GM10847 (cell line): ENCODE data around the gene CDC34.

Experiments used
- POLR2A ChIP-seq: IDR thresholded peaks from 2 replicates; pipeline ENCODE4 v1.6.1; 2011; ENCODE audit not compliant: insufficient read length; ENCODE audit errors: extremely low read depth

CDC34 gene

DNA sequence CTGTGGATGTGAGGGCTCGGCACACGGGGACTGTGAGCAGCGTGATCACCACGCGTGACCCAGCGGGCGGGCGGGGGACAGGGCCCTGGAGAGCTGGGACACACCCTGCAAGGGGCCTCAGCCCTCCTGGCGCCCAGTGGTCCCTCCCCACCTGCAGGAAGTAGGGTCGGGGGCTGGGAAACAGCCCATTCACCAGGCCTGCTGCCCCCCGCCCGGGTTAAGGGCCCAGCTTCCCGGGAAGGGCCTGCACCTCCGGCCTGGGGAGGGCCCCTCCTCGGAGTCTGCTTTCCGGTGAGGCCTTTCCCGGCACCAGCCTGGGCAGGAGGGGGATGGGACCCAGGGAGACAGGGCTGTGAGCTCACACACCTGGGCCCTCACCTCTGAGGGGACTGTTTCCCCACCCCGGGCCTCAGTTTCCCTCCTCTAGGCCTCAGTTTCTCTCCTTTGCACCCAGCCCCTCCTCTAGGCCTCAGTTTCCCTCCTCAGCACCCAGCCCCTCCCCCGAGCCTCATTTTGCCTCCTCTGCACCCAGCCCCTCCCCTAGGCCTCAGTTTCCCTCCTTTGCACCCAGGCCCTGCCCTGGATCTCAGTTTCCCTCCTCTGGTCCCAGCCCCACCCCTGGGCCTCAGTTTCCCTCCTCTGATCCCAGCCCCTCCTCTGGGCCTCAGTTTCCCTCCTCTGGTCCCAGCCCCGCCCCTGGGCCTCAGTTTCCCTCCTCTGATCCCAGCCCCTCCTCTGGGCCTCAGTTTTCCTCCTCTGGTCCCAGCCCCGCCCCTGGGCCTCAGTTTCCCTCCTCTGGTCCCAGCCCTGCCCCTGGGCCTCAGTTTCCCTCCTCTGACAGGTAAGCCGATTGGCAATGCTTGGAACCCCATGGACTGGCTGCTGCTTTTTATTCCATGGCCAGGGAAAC lies 37.1 kb upstream of the CDC34 start:
- TF ChIP-seq POLR2A = no peak

DNA sequence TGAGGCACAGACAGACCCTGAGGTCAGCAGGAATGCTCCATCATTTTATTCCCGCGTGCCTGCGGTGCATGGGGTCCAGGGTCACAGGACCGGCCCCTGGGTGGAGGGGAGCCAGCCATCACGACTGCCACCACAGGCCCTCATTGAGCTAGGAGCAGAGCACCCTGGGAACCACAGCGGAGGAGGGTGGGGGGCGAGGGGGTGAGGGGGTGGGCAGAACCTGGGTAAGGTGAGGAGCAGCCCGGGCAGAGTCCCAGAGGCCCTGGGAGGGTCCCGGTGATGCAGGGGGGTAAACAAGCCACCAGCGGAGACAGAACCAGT lies 36.5 kb upstream of the CDC34 start:
- TF ChIP-seq POLR2A = no peak

DNA sequence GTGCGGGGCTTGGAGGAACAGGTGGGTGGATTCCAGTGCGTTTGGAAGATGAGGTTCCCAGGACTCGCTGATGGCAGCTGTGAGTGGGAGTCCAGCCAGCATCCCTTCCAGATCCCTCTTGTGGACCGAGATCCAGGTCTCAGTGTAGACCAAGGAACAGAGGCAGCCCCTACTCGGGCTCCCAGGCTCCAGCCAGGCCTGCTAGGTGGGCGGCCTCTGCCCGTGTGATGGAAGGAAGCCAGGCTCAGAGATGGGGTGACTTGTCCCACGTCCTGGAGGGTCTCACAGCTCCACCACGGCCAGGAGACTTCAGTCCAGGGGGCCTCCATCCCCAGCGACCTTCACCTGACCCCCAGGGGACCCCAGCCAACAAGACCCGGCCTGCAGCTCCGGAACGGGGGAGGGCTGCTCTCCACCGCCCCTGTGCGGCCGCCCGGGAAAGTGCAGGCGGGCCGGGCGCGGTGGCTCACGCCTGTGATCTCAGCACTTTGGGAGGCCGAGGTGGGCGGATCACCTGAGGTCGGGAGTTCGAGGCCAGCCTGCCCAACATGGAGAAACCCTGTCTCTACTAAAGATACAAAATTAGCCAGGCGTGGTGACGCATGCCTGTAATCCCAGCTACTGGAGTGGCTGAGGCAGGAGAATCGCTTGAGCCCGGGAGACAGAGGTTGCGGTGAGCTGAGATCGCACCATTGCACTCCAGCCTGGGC lies 36.0 kb upstream of the CDC34 start:
- TF ChIP-seq POLR2A = no peak

DNA sequence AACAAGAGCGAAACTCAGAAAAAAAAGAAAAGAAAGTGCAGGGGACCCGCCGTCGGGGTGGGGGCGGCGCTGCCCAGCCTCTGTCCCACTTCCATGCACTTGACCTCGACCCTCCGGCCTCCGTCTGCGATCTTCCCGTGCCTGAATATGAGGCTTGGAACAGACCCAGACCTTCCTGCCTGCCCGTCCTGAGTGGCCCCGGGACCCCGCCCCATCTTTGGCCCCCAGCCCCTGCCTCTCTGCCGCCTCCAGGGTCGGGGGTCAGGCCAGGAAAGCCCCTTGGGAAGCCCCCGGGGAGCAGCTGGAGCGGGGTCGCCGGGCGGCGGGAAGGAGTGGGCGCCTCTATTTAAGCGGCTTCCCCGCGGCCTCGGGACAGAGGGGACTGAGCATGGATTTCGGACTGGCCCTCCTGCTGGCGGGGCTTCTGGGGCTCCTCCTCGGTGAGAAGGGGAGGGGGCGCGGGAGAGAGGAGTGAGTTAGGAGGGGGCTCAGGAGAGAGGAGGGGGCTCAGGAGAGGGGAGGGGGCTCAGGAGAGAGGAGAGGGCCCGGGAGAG lies 35.4 kb upstream of the CDC34 start, which contains the start of gene MADCAM1:
Gene MADCAM1 (plus strand): TSS at position 375 of the 554 bp plus-strand sequence. CDS start 14 bp downstream, at position 389.
- TF ChIP-seq POLR2A = no peak

DNA sequence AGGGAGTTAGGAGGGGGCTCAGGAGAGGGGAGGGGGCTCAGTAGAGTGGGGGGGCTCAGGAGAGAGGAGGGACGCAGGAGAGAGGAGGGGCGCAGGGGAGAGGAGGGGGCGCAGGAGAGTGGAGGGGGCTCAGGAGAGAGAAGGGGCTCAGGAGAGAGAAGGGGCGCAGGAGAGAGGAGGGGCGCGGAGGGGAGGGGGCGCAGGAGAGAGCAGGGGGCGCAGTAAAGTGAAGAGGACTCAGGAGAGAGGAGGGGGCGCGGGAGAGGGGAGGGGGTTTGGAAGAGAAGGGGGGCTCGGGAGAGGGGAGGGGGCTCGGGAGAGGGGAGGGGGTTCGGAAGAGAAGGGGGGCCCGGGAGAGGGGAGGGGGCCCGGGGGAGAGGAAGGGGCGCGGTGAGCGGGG lies 34.6 kb upstream of the CDC34 start:
- TF ChIP-seq POLR2A = no peak

DNA sequence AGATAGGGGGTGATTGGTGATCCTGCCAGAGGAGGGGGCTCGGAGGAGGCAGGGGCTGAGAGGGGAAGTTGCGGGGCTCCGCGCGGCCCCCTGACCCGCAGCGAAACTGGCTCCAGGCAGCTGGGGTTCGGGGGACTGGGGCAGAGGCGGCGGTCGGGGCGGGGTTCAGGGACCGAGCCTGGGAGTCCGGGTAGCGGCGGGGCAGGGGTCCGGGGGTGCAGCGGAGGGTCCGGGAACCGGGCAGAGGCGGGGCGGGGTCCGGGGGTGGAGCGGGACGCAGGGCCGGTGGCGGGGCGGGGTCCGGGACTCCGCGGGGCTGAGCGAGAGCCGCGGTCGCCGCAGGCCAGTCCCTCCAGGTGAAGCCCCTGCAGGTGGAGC lies 34.1 kb upstream of the CDC34 start:
- TF ChIP-seq POLR2A = no peak

DNA sequence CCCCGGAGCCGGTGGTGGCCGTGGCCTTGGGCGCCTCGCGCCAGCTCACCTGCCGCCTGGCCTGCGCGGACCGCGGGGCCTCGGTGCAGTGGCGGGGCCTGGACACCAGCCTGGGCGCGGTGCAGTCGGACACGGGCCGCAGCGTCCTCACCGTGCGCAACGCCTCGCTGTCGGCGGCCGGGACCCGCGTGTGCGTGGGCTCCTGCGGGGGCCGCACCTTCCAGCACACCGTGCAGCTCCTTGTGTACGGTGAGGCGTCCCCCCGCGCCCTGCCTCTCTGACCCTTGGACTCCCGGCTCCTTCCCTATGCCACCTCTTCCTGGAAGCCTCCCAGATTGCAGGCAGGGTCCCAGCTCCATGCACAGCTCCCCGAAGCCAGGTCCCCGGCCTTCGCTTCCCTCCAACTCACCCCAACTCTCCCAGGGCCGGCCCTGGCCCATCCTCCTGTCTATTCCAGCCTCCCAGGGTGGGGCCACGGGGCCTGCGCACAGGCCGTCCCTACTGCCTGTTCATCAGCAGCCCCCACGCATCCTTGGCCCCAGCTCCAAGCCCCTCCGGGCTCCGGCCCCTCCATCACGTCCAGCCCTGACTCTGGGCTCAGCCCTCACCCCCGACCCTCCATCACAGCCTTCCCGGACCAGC lies 33.6 kb upstream of the CDC34 start:
- no peak for TF ChIP-seq POLR2A

DNA sequence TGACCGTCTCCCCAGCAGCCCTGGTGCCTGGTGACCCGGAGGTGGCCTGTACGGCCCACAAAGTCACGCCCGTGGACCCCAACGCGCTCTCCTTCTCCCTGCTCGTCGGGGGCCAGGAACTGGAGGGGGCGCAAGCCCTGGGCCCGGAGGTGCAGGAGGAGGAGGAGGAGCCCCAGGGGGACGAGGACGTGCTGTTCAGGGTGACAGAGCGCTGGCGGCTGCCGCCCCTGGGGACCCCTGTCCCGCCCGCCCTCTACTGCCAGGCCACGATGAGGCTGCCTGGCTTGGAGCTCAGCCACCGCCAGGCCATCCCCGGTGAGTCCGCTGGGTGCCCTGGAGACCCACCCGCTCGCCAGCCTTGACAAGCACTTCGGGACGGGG lies 33.1 kb upstream of the CDC34 start:
- TF ChIP-seq POLR2A = no peak

DNA sequence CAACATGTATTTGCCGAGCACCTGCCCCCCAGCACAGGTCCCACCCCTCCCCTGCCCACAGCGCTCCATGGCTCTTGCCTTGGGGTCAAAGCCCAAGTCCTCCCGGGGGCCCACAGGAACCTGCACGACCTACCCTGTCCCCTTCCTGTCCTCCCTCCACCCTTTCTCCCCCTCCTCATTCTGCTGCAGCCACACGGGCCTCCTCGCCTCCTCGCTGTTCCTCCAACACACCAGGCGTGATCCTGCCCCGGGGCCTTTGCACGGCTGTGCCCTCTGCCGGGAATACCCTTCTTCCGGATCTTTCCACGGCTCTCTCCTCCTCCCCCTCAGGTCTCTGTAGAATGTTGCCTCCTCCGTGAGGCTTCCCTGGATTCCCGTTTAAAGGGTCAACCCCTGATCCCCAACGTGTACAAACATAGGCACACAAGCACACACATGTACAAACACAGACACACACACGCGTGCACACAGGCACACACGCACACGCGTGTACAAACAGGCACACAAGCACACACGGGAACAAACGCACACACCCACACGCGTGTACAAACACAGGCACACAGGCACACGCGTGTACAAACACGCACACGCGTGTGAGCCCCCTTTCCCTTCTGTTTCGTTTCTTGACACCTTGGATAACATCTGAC lies 32.5 kb upstream of the CDC34 start:
- no peak for TF ChIP-seq POLR2A

DNA sequence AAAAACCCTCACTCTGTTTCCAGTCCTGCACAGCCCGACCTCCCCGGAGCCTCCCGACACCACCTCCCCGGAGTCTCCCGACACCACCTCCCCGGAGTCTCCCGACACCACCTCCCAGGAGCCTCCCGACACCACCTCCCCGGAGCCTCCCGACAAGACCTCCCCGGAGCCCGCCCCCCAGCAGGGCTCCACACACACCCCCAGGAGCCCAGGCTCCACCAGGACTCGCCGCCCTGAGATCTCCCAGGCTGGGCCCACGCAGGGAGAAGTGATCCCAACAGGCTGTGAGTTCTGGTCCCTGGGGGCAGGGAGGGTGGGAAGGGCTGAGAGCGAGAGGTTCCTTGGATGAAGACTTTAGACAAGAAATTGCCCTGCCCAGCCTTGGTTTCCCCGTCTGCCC lies 29.9 kb upstream of the CDC34 start:
- no peak for TF ChIP-seq POLR2A

DNA sequence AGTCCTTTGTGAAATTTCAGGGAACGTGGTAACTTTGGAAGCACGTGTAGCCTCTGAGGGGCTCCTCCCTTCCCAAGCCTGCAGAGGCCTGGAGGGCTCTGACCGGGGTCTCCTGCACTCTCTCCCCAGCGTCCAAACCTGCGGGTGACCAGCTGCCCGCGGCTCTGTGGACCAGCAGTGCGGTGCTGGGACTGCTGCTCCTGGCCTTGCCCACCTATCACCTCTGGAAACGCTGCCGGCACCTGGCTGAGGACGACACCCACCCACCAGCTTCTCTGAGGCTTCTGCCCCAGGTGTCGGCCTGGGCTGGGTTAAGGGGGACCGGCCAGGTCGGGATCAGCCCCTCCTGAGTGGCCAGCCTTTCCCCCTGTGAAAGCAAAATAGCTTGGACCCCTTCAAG lies 26.9 kb upstream of the CDC34 start:
- TF ChIP-seq POLR2A = no peak

DNA sequence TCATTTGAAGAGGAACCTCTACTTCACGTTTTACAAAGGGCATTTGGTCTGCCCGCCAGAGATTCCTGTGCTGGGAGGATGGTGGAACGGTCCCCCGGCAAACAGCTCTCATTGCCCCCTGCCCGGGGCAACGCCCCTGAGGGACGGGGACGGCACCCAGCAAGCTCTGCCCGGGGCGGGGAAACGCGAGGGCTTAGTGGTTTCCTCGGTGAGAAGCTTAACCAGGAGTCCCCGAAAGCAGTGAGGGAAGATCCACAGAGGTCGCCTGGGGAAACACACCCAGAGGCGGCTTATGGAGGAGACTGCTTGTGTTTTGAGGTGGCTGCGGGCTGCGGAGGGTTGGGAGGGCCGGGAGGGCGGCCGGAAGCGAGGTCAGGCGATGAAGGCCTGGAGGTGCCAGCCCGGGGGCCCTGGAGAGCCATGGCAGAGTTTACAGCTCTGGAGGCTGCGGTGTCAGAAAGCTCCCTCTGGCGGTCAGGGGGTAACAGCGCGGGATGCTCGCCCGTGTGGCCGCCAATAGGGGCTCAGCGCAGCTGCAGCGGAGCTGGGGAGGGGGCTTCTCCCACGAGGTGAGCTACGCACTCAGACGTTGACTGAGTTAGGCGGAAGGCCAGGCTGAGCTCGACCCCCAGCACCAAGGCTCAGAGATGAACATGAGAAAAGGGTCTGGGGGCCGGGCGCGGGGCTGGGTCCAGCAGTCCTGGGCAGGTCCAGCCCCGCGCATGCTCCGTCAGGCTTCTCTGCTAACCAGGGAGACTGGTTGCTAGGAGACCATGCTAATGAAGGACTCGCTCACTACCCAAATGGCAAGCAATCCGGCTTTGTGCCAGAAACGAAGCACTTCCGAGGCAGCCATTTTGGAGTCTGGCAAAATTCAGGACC lies 24.9 kb upstream of the CDC34 start:
- TF ChIP-seq POLR2A = peak; percentile 19

DNA sequence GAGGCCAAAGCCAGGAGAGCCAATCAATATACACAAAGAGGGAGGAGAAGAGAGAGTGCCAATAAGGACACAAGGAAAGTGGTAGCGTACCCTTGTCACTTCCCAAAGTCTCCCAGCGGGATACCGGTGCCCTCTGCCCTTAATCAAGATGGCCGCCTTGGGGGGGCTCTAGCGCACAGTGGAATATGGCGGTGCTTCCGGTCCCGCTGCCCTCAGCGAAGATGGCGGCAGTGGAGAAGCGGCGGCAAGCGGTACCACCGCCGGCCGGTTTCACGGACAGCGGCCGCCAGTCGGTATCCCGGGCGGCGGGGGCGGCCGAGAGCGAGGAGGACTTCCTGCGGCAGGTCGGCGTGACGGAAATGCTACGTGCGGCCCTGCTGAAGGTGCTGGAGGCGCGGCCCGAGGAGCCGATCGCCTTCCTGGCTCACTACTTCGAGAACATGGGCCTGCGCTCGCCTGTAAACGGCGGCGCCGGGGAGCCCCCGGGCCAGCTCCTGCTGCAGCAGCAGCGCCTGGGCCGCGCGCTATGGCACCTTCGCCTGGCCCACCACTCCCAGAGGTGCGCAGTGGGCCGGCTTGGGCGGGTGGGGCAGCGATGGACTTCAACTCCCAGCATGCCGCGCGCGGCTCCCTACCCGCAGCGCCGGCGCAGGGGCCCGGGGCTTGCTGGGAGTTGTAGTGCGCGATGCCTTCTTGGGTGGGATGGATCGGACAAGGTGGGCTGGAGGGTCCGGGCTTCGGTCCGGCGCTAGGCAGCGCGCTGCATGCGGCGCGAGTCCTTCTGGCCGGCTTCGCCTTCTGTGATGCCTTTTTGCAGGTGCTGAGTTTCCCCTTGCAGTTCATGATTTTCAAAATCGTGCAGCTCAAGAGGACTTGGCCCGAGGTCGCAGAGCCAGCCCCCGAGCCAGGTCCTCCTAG lies 24.0 kb upstream of the CDC34 start, which contains the start of gene TPGS1:
Gene TPGS1 (plus strand): TSS at position 212 of the 918 bp plus-strand sequence. CDS start 10 bp downstream, at position 222.
- TF ChIP-seq POLR2A = peak; percentile 55
